Hypothalamus (tissue), 51 donors: Measurements from ENCODE around the gene RHBDL2.
"Not testable (repeated sequence)": the region's sequence is repeated elsewhere in the genome, so short reads cannot be mapped to it uniquely, and the experiment has no call there.

Experiments used
- DNase-seq, 51 donors: peaks; one replicate each; lab custom pipeline; 2025; lab: John Stamatoyannopoulos, UW

RHBDL2 gene

DNA sequence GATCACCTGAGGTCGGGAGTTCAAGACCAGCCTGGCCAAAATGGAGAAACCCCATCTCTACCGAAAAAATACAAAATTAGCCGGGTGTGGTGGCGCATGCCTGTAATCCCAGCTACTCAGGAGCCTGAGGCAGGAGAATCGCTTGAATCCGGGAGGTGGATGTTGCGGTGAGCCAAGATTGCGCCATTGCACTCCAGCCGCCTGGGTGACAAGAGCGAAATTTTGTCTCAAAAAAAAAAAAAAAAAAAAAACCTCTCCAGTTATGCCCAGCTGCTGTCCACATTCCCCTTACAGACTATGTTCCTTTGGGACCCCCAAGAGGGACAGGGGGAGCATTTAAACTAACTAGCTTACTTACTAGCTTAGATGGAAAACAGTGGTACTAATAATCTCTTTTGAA is 105.3 kb downstream of the RHBDL2 start:
- not testable (repeated sequence) for DNase-seq
